ENCODE measurements around the gene HDGF.

DNA sequence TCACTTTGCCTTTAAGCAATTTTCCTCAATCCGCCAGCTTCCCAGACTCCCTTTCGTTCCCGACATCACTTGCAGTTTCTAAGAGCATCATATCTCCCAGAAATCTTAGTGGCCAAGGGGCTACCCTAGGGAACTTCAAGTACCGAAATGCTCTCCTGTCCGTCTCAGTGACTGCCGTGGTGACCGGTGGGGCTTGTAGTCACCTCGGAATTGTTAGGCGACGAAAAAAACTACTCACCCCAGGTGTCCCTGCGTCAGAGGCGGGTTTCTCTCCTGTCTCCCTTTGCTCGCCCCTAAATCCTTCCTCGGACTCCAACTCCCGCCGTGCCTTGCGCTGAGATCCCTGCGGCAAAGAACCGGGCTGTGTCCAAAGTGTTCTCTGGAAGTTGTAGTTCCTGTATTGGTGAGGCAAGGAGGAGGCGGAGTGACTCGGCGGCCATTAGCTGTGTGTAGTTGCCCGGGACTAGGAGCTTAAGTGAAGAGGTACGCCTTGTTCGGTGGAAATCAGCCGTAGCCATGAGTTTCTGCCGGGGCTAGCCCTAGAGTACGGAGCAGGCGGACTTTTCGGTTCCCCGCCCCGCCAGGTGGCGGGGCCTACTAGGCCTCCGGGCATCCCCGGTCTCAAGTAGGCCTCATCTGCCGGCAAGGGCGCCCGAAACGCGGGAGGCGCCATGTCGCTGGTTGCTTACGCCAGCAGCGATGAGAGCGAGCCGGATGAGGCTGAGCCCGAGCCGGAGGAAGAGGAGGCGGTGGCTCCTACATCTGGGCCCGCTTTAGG is 15.8 kb upstream of the HDGF start, which contains the start of gene PRCC:
- TF ChIP-seq POLR2A (IDR thresholded peaks at IDR 0.05) (no peak), CTCF (IDR thresholded peaks at IDR 0.05) (no peak)

All from testis (tissue), 2 donors.